Mucosa of descending colon (tissue), 3 donors: ENCODE measurements around the gene ZNF862. TPM values are rescaled to one million over a fixed set of nuclear protein-coding genes. Genes with fewer than 3 reads are reported as not detected.

Source experiments
- ATAC-seq: fragments of 200-7000 bp; cut with Tn5 transposase; one replicate; pipeline ENCODE4 v1.9.1; 2020; ENCODE audit warnings: mild to moderate bottlenecking, moderate library complexity
- DNase-seq, 3 donors: peaks; one replicate each; pipeline ENCODE4 v3.0.0-alpha.2; 2020
- H3K36me3 ChIP-seq: fragments of 200-600 bp; one replicate; pipeline ENCODE4 v1.8.0; 2021; ENCODE audit warnings: low read depth, mild to moderate bottlenecking
- H3K4me1 ChIP-seq: fragments of 200-600 bp; one replicate; pipeline ENCODE4 v1.8.0; 2021; ENCODE audit warnings: low read depth, mild to moderate bottlenecking
- H3K4me3 ChIP-seq: fragments of 200-600 bp; one replicate; pipeline ENCODE4 v1.8.0; 2021; ENCODE audit warnings: mild to moderate bottlenecking
- H3K9me3 ChIP-seq: fragments of 200-600 bp; one replicate; pipeline ENCODE4 v1.8.0; 2021; ENCODE audit warnings: mild to moderate bottlenecking
- intact Hi-C, 2 donors: fragments of 100-400 bp; cut with DNase I in 1 of 2; cut with micrococcal nuclease in 1 of 2; formaldehyde crosslinking; loops; one replicate each; pipeline versions ENCODE4 v1.11.0 to v1.11.1; 2022; cut with DNase I, micrococcal nuclease
- long read RNA-seq, 2 donors: library from polyadenylated mRNA; unstranded; transcript quantifications; one replicate each; pipeline ENCODE4 v2.0.0, GENCODE V29; 2019 to 2021
- total RNA-seq, 3 donors: library from RNA; stranded (reverse); fragmentation: NEBNext Ultra II Directional in 2 of 3; extraction: Animal tissue kit (Norgen Biotek cat#: 25700) in 2 of 3; gene quantifications; one replicate each; pipeline versions ENCODE4 v1.2.1 to v1.2.4, GENCODE V29; 2021 to 2023
- TF ChIP-seq, protein P1 (sequence below): fragments of 200-600 bp; IDR thresholded peaks from one replicate; pipeline ENCODE4 v1.8.0; 2022; ENCODE audit warnings: antibody characterized with exemption, mild to moderate bottlenecking
- donor health status: DM: no; HTN: no; CAD: no; lungs with moderate emphysema.
- donor health status: DM: no; HTN: no; CAD: no.
- donor health status: DM: no; HTN: yes; CAD: no.

Gene ZNF862
- 10 to 100 TPM; 18.0 to 25.4 (median 25.2) TPM for total RNA-seq
- long read RNA-seq, donor 1, partial matches to known transcripts, result 5 of 30 reads
- long read RNA-seq, donor 1, other reads (novel, unspliced or antisense), result 24 of 30 reads
- long read RNA-seq, donor 2, partial matches to known transcripts, result 0 of 1 reads
- long read RNA-seq, donor 2, other reads (novel, unspliced or antisense), result 1 of 1 reads

DNA sequence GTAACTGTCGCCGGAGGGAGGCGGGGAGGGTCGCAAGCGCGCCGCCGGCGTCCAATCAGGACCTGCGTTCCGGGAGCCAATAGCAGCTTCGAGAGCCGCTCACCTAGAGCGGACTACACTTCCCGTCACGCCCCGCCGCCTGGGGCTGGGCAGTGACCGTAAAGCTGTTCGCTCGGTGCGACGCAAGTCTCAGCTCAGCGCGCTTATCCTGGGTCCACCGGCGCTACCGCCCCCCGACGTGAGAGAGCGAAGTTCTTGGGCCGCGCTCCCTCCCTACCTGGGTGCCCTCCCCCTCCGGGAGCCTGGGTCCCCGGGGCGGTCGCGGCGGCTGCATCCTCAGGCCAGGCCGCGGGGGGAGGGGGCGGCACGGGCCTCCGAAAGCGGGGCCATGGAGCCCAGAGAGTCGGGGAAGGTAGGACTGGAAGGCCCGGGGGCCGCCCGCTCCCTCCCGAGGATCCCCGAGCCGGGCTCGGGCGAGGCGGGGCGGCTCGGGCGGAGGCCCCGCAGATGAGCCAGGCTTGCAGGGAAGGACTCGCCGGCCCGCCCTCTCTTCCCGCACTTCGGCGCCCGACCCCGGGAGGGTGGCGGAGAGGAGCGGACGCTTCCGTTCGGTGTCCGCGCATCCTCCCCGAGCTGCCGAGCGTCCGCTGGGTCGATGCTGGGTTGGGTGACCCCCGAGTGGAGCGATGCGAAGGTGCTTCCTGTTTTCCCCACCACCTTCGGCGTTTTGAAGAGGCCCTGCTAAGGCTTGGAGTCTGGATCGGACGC, at the start of gene ZNF862:
ZNF862 (plus strand) TSS at position 152 of the 768 bp plus-strand sequence; CDS start at position 389, 237 bp downstream.
- ATAC-seq, result peak; percentile 99
- TF ChIP-seq, protein P1, sequence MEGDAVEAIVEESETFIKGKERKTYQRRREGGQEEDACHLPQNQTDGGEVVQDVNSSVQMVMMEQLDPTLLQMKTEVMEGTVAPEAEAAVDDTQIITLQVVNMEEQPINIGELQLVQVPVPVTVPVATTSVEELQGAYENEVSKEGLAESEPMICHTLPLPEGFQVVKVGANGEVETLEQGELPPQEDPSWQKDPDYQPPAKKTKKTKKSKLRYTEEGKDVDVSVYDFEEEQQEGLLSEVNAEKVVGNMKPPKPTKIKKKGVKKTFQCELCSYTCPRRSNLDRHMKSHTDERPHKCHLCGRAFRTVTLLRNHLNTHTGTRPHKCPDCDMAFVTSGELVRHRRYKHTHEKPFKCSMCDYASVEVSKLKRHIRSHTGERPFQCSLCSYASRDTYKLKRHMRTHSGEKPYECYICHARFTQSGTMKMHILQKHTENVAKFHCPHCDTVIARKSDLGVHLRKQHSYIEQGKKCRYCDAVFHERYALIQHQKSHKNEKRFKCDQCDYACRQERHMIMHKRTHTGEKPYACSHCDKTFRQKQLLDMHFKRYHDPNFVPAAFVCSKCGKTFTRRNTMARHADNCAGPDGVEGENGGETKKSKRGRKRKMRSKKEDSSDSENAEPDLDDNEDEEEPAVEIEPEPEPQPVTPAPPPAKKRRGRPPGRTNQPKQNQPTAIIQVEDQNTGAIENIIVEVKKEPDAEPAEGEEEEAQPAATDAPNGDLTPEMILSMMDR, result no peak
- H3K9me3 ChIP-seq, result no peaks in the 10 kb centered on the region
- peaks cover 14% of the 10 kb centered on the region for H3K4me1 ChIP-seq
- peak within 1 kb of the TSS; percentile 80 for H3K4me3 ChIP-seq
- intact Hi-C loops, result no loop called here
- no peaks in the 10 kb centered on the region for H3K36me3 ChIP-seq
- peak; percentile 98 to 99 (median 98) for DNase-seq

DNA sequence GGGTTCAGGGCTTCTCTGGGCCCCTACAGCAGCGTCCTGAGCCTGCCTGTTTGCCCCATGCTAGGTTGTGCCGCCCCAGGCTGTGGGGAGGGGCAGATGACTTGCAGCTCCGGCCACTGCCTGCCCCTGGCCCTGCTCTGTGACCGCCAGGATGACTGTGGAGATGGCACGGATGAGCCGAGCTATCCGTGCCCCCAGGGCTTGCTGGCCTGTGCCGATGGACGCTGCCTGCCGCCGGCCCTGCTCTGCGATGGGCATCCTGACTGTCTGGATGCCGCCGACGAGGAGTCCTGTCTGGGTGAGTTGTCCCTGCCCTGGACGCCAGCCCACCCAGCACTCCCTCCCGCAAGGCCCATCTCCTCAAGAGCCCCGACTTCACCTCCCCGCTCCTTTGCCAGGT, 49.1 kb upstream of the ZNF862 start:
- no peak for ATAC-seq
- H3K4me3 ChIP-seq, result no peak overlapping the region
- H3K4me1 ChIP-seq, result peaks cover 3% of the 10 kb centered on the region
- intact Hi-C loops, result no loop called here
- no peaks in the 10 kb centered on the region for H3K36me3 ChIP-seq
- H3K9me3 ChIP-seq, result no peaks in the 10 kb centered on the region
- TF ChIP-seq, protein P1, result no peak
- DNase-seq, result no peak

DNA sequence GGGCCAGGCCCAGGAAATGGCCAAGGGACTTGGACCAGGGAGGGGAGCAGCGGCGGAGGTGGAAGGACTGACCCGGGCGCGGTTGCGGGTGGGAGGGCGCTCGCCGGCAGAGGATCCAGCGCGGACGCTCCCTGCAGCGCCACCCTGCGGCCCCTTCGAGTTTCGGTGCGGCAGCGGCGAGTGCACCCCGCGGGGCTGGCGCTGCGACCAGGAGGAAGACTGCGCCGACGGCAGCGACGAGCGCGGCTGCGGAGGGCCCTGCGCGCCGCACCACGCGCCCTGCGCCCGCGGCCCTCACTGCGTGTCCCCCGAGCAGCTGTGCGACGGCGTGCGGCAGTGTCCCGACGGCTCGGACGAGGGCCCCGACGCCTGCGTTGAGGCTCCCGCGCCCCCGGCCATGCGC, 48.0 kb upstream of the ZNF862 start:
- Histone ChIP-seq H3K36me3 (no peaks in the 10 kb centered on the region), H3K4me1 (peaks cover 3% of the 10 kb centered on the region), H3K9me3 (no peaks in the 10 kb centered on the region), H3K4me3 (no peak overlapping the region)
- ATAC-seq (peak; percentile 62), DNase-seq (peak in 2 of 3 donors; percentile 35 to 58)
- intact Hi-C loops, result no loop called here
- TF ChIP-seq, protein P1, result no peak

DNA sequence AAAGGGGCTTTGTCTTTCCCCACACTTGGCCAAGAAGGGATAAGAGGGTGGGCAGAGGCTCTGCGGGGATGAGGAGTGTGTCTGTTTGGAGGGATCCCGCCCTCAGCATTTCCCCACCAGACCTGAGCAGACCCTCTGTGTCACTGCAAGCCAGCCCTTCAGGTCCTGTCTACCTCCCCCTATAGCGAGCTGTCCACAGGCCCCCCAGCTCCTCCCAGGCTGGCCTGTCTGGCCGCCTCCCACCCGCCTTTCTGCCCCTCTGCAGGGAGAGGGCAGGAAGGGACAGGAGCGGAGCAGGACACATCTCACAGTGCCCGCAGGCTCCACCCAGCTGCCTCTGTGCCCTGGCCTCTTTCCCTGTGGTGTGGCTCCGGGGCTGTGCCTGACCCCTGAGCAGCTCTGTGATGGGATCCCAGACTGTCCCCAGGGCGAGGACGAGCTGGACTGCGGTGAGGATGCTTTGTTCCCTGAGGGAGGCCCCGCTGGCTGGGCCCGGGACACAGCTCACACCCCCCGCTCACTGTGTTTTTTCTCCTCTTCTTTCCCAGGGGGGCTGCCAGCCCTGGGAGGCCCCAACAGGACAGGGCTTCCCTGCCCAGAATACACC, 47.3 kb upstream of the ZNF862 start:
- DNase-seq (no peak), ATAC-seq (no peak)
- intact Hi-C loops, result no loop called here
- Histone ChIP-seq H3K4me3 (no peak overlapping the region), H3K4me1 (peaks cover 3% of the 10 kb centered on the region), H3K36me3 (no peaks in the 10 kb centered on the region), H3K9me3 (no peaks in the 10 kb centered on the region)
- TF ChIP-seq, protein P1, result no peak

DNA sequence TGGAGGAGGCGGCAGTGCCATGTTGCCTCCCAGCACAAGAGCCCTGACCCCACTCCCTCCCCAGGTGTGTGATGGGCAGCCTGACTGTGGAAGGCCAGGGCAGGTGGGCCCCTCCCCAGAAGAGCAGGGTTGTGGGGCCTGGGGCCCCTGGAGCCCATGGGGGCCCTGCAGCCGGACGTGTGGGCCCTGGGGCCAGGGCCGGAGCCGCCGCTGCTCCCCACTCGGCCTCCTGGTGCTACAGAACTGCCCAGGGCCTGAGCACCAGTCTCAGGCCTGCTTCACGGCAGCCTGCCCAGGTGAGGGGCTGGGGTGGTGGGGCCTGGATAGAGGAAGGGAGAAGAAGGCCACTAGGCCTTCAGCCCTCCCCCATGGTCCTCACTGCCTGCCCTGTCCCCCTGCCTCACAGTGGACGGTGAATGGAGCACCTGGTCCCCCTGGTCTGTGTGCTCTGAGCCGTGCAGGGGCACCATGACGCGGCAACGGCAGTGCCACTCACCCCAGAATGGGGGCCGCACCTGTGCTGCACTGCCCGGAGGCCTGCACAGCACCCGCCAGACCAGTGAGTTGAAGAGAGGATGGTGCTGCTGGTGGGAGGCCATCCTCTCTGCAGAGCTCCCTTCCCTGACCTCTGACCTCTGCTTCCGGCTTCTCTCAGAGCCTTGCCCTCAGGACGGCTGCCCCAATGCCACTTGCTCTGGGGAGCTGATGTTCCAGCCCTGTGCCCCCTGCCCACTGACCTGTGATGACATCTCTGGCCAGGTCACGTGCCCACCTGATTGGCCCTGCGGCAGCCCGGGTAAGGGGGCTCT, 46.6 kb upstream of the ZNF862 start:
- H3K9me3 ChIP-seq, result no peaks in the 10 kb centered on the region
- intact Hi-C loops, result no loop called here
- TF ChIP-seq, protein P1, result no peak
- peaks cover 3% of the 10 kb centered on the region for H3K4me1 ChIP-seq
- no peak for ATAC-seq
- no peak overlapping the region for H3K4me3 ChIP-seq
- H3K36me3 ChIP-seq, result no peaks in the 10 kb centered on the region
- no peak for DNase-seq
